ENCODE results near the gene TMEM218. TPM values are rescaled to one million over a fixed set of nuclear protein-coding genes. Genes with fewer than 3 reads are reported as not detected.

Gene TMEM218
- total RNA-seq, 1 donor from 2014 or later, result 11.4 TPM

DNA sequence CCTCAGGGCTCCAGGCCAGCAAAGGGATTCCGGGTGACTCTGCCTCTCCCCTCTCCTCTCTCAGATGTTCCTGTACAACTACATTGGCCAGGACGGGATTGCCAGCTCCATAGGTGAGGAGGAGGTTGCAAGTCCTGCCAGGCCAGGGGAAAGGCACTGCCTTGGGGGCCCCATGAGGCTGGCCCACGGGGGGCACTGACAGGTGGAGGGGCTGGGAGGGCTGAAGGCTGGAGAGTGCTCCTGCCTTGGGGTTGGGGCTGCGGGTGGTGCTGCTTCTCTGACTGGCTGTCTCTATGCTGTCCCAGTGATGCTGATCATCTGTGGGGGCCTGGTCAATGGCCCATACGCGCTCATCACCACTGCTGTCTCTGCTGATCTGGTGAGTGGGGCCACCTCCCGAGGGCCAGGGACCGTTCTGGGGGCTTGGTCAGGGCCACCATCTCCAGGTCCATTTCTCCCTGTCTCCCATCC is 26.6 kb downstream of the TMEM218 start:
- no peak overlapping the region for H3K4me3 Mint-ChIP-seq (ENCODE audit: unreplicated experiment)
- no peaks in the 10 kb centered on the region for H3K36me3 Mint-ChIP-seq (ENCODE audit: low read depth, unreplicated experiment)
- H3K27ac Mint-ChIP-seq (ENCODE audit: unreplicated experiment), result no peak overlapping the region
- no peak for TF ChIP-seq CTCF (IDR thresholded peaks at IDR 0.05; ENCODE audit: unreplicated experiment)
- H3K9me3 Mint-ChIP-seq (ENCODE audit: unreplicated experiment), result no peaks in the 10 kb centered on the region
- no peak for DNase-seq (ENCODE audit: low spot score)
- H3K27me3 Mint-ChIP-seq (ENCODE audit: unreplicated experiment), result peaks cover 14% of the 10 kb centered on the region
- no peaks in the 10 kb centered on the region for H3K4me1 Mint-ChIP-seq (ENCODE audit: unreplicated experiment)

- Mint-ChIP-seq H3K4me1 (ENCODE audit: unreplicated experiment) (no peaks in the 10 kb centered on the region), H3K9me3 (ENCODE audit: unreplicated experiment) (no peaks in the 10 kb centered on the region), H3K27me3 (ENCODE audit: unreplicated experiment) (peaks cover 14% of the 10 kb centered on the region)
Observed at GRCh38 chr11:125084057-125084416, 27.4 kb downstream of the TMEM218 start.

GRCh38 chr11:125083312-125084056 is 27.9 kb downstream of the TMEM218 start:
- Mint-ChIP-seq H3K36me3 (ENCODE audit: low read depth, unreplicated experiment) (no peaks in the 10 kb centered on the region), H3K9me3 (ENCODE audit: unreplicated experiment) (no peaks in the 10 kb centered on the region), H3K27me3 (ENCODE audit: unreplicated experiment) (peaks cover 14% of the 10 kb centered on the region), H3K4me1 (ENCODE audit: unreplicated experiment) (no peaks in the 10 kb centered on the region), H3K4me3 (ENCODE audit: unreplicated experiment) (no peak overlapping the region), H3K27ac (ENCODE audit: unreplicated experiment) (no peak overlapping the region)
- no peak for DNase-seq (ENCODE audit: low spot score)
- TF ChIP-seq CTCF (IDR thresholded peaks at IDR 0.05; ENCODE audit: unreplicated experiment), result no peak

More at GRCh38 chr11:125084057-125084416, 27.4 kb downstream of the TMEM218 start:
- H3K36me3 Mint-ChIP-seq (ENCODE audit: low read depth, unreplicated experiment), result no peaks in the 10 kb centered on the region
- H3K27ac Mint-ChIP-seq (ENCODE audit: unreplicated experiment), result no peak overlapping the region
- H3K4me3 Mint-ChIP-seq (ENCODE audit: unreplicated experiment), result no peak overlapping the region
- DNase-seq (ENCODE audit: low spot score), result no peak
- no peak for TF ChIP-seq CTCF (IDR thresholded peaks at IDR 0.05; ENCODE audit: unreplicated experiment)

DNA sequence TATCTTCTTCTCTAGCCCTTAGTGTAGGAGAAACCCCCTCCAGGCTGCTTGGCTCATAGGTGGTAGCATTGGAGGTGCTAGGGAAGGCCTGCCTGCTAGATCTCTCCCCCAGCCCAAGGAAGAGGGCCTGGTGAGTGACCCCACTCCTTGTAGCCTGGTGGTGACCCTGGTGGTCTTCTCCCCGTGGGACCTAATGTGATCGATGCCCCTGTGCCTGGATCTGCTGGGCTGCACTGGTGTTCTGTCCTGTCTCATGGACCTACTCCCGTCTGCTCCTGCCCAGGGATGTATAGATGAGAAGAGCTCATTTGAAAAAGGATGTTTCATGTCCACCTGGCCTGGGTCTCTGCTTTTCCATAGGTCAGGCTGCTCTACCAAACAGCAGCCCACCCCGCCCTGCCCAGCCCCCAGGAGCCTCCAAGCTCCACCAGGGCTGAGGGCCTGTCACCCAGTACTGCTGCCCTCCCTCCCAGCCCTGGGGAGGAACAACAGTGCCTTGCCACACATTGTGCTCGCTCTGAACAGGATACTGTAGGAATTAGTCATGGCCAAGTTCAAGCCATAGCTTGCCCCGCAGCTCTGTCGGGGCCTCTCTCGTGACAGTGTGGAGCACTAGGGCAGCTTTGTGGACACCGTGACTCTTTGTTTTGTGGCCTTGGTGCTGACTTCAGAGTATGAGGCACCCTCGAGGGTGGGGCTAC is 28.7 kb downstream of the TMEM218 start:
- H3K4me1 Mint-ChIP-seq (ENCODE audit: unreplicated experiment), result no peaks in the 10 kb centered on the region
- no peak for DNase-seq (ENCODE audit: low spot score)
- no peaks in the 10 kb centered on the region for H3K36me3 Mint-ChIP-seq (ENCODE audit: low read depth, unreplicated experiment)
- H3K9me3 Mint-ChIP-seq (ENCODE audit: unreplicated experiment), result no peaks in the 10 kb centered on the region
- H3K4me3 Mint-ChIP-seq (ENCODE audit: unreplicated experiment), result no peak overlapping the region
- no peak overlapping the region for H3K27ac Mint-ChIP-seq (ENCODE audit: unreplicated experiment)
- H3K27me3 Mint-ChIP-seq (ENCODE audit: unreplicated experiment), result peaks cover 19% of the 10 kb centered on the region
- no peak for TF ChIP-seq CTCF (IDR thresholded peaks at IDR 0.05; ENCODE audit: unreplicated experiment)

- Mint-ChIP-seq H3K27ac (ENCODE audit: unreplicated experiment) (no peak overlapping the region), H3K4me3 (ENCODE audit: unreplicated experiment) (no peak overlapping the region), H3K36me3 (ENCODE audit: low read depth, unreplicated experiment) (no peaks in the 10 kb centered on the region), H3K4me1 (ENCODE audit: unreplicated experiment) (peaks cover under 1% of the 10 kb centered on the region), H3K9me3 (ENCODE audit: unreplicated experiment) (no peaks in the 10 kb centered on the region), H3K27me3 (ENCODE audit: unreplicated experiment) (peaks cover 16% of the 10 kb centered on the region)
- TF ChIP-seq CTCF (IDR thresholded peaks at IDR 0.05; ENCODE audit: unreplicated experiment), result no peak
- DNase-seq (ENCODE audit: low spot score), result no peak
Observed at GRCh38 chr11:125082040-125082439, 29.4 kb downstream of the TMEM218 start.
